HCT116 (cell line): ENCODE data around the gene RIMS4. TPM values are rescaled to one million over a fixed set of nuclear protein-coding genes. Genes with fewer than 3 reads are reported as not detected.

Experiments
- ATAC-seq: fragments of 200-7000 bp; cut with Tn5 transposase; 2 replicates; pipeline ENCODE4 v1.9.1; 2020; ENCODE audit warnings: mild to moderate bottlenecking, moderate library complexity
- BruUV-seq: library from RNA; stranded (reverse); fragments of 400-500 nt; replicated peaks from 2 replicates; lab custom pipeline; 2021; lab: Mats Ljungman, UMichigan
- CTCF ChIA-PET: fragments of 300-600 bp; sonication (Branson Sonifier 250); formaldehyde crosslinking; loops from one replicate; lab custom pipeline; 2021; ENCODE audit warnings: antibody characterized with exemption; lab: Charles Lee
- POLR2A ChIA-PET: fragments of 300-600, 350-600 bp; sonication (Branson Sonifier 250); formaldehyde crosslinking; loops from one replicate; lab custom pipeline; 2021; ENCODE audit warnings: antibody characterized with exemption; lab: Charles Lee
- RAD21 ChIA-PET, 2 experiments: fragments of 300-600 bp; sonication (Branson Sonifier 250); formaldehyde crosslinking; loops; one replicate each; lab custom pipeline; 2023; ENCODE audit warnings: low total read pairs in 2 of 2; ENCODE audit not compliant: uncharacterized antibody in 2 of 2, unreplicated experiment in 2 of 2, low non-redundant PET in 1 of 2; lab: Charles Lee
- DNase-seq: peaks from one replicate; pipeline ENCODE4 v3.0.0-alpha.2; 2010; ENCODE audit warnings: low read depth, low spot score
- H2AFZ ChIP-seq: fragments of 200-600 bp; shearing (Covaris generic), sonication (generic); 2 replicates; pipeline ENCODE4 v1.6.1; 2017; ENCODE audit warnings: low read depth, mixed run types, mixed read lengths, antibody characterized with exemption, low read length; ENCODE audit not compliant: poor library complexity, severe bottlenecking
- H3K27ac ChIP-seq: 2 replicates; pipeline ENCODE4 v1.5.1; 2012; ENCODE audit warnings: low read depth, low read length
- H3K27me3 ChIP-seq: fragments of 200-600 bp; sonication (generic); 2 replicates; pipeline ENCODE4 v1.6.1; 2016; ENCODE audit warnings: mixed run types, low read length, mixed read lengths; ENCODE audit not compliant: insufficient read depth
- H3K36me3 ChIP-seq, 2 experiments: fragments of 200-500 bp in 1 of 2; fragments of 200-600 bp in 1 of 2; sonication (Bioruptor generic) in 1 of 2; sonication (generic) in 1 of 2; 2 replicates each; pipeline versions ENCODE4 v1.5.1 to v1.6.1; 2014 to 2016; ENCODE audit warnings: low read length in 2 of 2, inconsistent platforms in 1 of 2, mixed read lengths in 1 of 2, mixed run types in 1 of 2; ENCODE audit not compliant: insufficient read depth in 2 of 2, control insufficient read depth in 1 of 2
- H3K4me1 ChIP-seq, 2 experiments: fragments of 200-600 bp in 1 of 2; sonication (generic) in 1 of 2; 2 replicates each; pipeline versions ENCODE4 v1.5.1 to v1.6.1; 2012 to 2017; ENCODE audit warnings: low read length in 2 of 2, inconsistent platforms in 1 of 2, mild to moderate bottlenecking in 1 of 2, mixed read lengths in 1 of 2, mixed run types in 1 of 2, moderate library complexity in 1 of 2; ENCODE audit not compliant: insufficient read depth in 2 of 2, control insufficient read depth in 1 of 2
- H3K4me2 ChIP-seq: fragments of 200-600 bp; sonication (generic); 2 replicates; pipeline ENCODE4 v1.6.1; 2017; ENCODE audit warnings: mixed run types, low read length, mixed read lengths
- H3K4me3 ChIP-seq, 2 experiments: fragments of 200-600 bp in 1 of 2; sonication (generic) in 1 of 2; replicated peaks in 1 of 2; 2 replicates each; pipeline ENCODE4 v1.5.1; 2011 to 2016; ENCODE audit warnings: low read length in 2 of 2, control low read depth in 1 of 2, low read depth in 1 of 2, mild to moderate bottlenecking in 1 of 2, mixed read lengths in 1 of 2, mixed run types in 1 of 2
- H3K79me2 ChIP-seq: fragments of 200-600 bp; sonication (generic); 2 replicates; pipeline ENCODE4 v1.6.1; 2017; ENCODE audit warnings: mild to moderate bottlenecking, mixed run types, low read length, moderate library complexity, mixed read lengths; ENCODE audit not compliant: insufficient read depth
- H3K9ac ChIP-seq: fragments of 200-600 bp; sonication (generic); 2 replicates; pipeline ENCODE4 v1.6.1; 2016; ENCODE audit warnings: low read length, mixed read lengths
- H3K9me2 ChIP-seq: fragments of 200-600 bp; sonication (generic), shearing (Covaris generic); 2 replicates; pipeline ENCODE4 v1.6.1; 2017; ENCODE audit warnings: mixed run types, mild to moderate bottlenecking, moderate library complexity; ENCODE audit not compliant: insufficient read depth
- H3K9me3 ChIP-seq, 2 experiments: fragments of 200-500 bp in 1 of 2; fragments of 200-600 bp in 1 of 2; sonication (Bioruptor generic) in 1 of 2; sonication (generic) in 1 of 2; 2 replicates each; pipeline ENCODE4 v1.6.1; 2014 to 2017; ENCODE audit warnings: low read length in 2 of 2, mixed read lengths in 2 of 2, inconsistent platforms in 1 of 2, low read depth in 1 of 2, mild to moderate bottlenecking in 1 of 2, mixed run types in 1 of 2, moderate library complexity in 1 of 2; ENCODE audit not compliant: control insufficient read depth in 1 of 2, insufficient read depth in 1 of 2
- H4K20me1 ChIP-seq: fragments of 200-600 bp; sonication (generic), shearing (Covaris generic); 2 replicates; pipeline ENCODE4 v1.6.1; 2017; ENCODE audit warnings: mixed run types, mild to moderate bottlenecking, moderate library complexity; ENCODE audit not compliant: insufficient read depth
- CEBPB ChIP-seq: IDR thresholded peaks from 2 replicates; pipeline ENCODE4 v1.6.1; 2012; ENCODE audit warnings: low read depth
- EZH2 ChIP-seq: fragments of 200-600 bp; sonication (generic); IDR thresholded peaks from 2 replicates; pipeline ENCODE4 v1.6.1; 2017; ENCODE audit warnings: antibody characterized with exemption, mixed run types
- FOSL1 ChIP-seq: IDR thresholded peaks from 2 replicates; pipeline ENCODE4 v1.6.1; 2012; ENCODE audit warnings: low read depth
- SRF ChIP-seq: IDR thresholded peaks from 2 replicates; pipeline ENCODE4 v1.6.1; 2012; ENCODE audit warnings: low read depth
- TCF7L2 ChIP-seq: IDR thresholded peaks from 2 replicates; pipeline ENCODE4 v1.7.0; 2011; ENCODE audit warnings: borderline replicate concordance, inconsistent platforms; ENCODE audit not compliant: insufficient read depth, insufficient read length; ENCODE audit errors: extremely low read depth
- YY1 ChIP-seq: IDR thresholded peaks from 2 replicates; pipeline ENCODE4 v1.6.1; 2011; ENCODE audit warnings: low read length, low read depth, moderate library complexity, mild to moderate bottlenecking; ENCODE audit not compliant: insufficient replicate concordance; ENCODE audit errors: extremely low read depth
- ZFX ChIP-seq: fragments of 450-650 bp; IDR thresholded peaks from 2 replicates; pipeline ENCODE4 v1.6.1; 2017
- ZNF274 ChIP-seq: fragments of 200-500 bp; sonication (Bioruptor generic); IDR thresholded peaks from 2 replicates; pipeline ENCODE4 v1.6.1; 2014; ENCODE audit warnings: mild to moderate bottlenecking, low read depth, low read length, inconsistent platforms
- intact Hi-C: fragments of 100-400 bp; cut with micrococcal nuclease; formaldehyde crosslinking; loops from 2 replicates; pipeline ENCODE4 v1.10.0; 2022
- total RNA-seq: library from RNA; stranded (reverse); gene quantifications from one replicate; pipeline ENCODE4 v1.2.1, GENCODE V29; 2021; ENCODE audit not compliant: unreplicated experiment
- TF ChIP-seq, protein P1 (sequence below), 3 experiments: fragments of 200-600 bp in 1 of 3; sonication (generic) in 1 of 3; IDR thresholded peaks in 2 of 3; conservative IDR thresholded peaks in 1 of 3; 2 replicates each; pipeline ENCODE4 v1.5.1; 2012 to 2017; ENCODE audit warnings: low read depth in 2 of 3, low read length in 2 of 3, antibody characterized with exemption in 1 of 3, borderline replicate concordance in 1 of 3, control low read depth in 1 of 3, mild to moderate bottlenecking in 1 of 3, mixed read lengths in 1 of 3, mixed run types in 1 of 3, moderate library complexity in 1 of 3; ENCODE audit not compliant: insufficient read depth in 1 of 3
- TF ChIP-seq, protein P2 (sequence below): IDR thresholded peaks from 2 replicates; pipeline ENCODE4 v1.6.1; 2012

RIMS4 gene
- total RNA-seq, 1 experiment from 2014 or later = 0.05 TPM

- CTCF ChIA-PET = no interaction called here
Observed at GRCh38 chr20:44830523-44830922, 20.2 kb upstream of the RIMS4 start.

DNA sequence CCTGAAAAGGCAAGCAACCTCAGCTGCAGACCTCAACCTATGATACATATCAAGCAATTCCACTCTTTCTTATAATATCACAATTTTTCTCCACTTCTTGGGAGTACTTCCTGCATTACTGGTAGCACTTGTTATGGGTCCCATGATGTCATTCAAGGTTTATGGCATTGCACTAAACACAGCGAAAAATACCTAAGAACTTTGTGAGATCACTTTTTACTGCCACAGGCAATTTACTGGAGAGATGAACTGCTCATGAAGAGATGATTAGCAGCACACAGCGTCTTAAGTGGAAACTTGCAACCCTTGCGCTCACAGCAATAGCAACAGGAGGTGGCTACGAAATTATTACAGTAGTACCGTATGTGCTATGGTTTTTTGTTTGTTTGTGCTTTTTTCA is 19.3 kb upstream of the RIMS4 start:
- Histone ChIP-seq H3K4me1 (no peaks in the 10 kb centered on the region), H3K4me2 (no peak overlapping the region), H3K27ac (no peak overlapping the region), H3K27me3 (peaks cover 27% of the 10 kb centered on the region), H3K36me3 (no peaks in the 10 kb centered on the region), H3K4me3 (no peak overlapping the region), H2AFZ (no peak overlapping the region), H3K9me2 (no peaks in the 10 kb centered on the region), H4K20me1 (no peaks in the 10 kb centered on the region), H3K9me3 (no peaks in the 10 kb centered on the region), H3K9ac (no peak overlapping the region), H3K79me2 (no peaks in the 10 kb centered on the region)
- ATAC-seq = no peak
- ChIA-PET CTCF (no interaction called here), RAD21 (no interaction called here), POLR2A (no interaction called here)
- DNase-seq = no peak
- TF ChIP-seq ZNF274 = no peak
- TF ChIP-seq, protein P1, sequence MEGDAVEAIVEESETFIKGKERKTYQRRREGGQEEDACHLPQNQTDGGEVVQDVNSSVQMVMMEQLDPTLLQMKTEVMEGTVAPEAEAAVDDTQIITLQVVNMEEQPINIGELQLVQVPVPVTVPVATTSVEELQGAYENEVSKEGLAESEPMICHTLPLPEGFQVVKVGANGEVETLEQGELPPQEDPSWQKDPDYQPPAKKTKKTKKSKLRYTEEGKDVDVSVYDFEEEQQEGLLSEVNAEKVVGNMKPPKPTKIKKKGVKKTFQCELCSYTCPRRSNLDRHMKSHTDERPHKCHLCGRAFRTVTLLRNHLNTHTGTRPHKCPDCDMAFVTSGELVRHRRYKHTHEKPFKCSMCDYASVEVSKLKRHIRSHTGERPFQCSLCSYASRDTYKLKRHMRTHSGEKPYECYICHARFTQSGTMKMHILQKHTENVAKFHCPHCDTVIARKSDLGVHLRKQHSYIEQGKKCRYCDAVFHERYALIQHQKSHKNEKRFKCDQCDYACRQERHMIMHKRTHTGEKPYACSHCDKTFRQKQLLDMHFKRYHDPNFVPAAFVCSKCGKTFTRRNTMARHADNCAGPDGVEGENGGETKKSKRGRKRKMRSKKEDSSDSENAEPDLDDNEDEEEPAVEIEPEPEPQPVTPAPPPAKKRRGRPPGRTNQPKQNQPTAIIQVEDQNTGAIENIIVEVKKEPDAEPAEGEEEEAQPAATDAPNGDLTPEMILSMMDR (IDR thresholded peaks at IDR 0.05 in 2 of 3, conservative IDR thresholded peaks at IDR 0.05 in 1 of 3; ENCODE audit: borderline replicate concordance in 1 of 3, insufficient read depth in 1 of 3, low read depth in 2 of 3, low read length in 2 of 3) = no peak
- no peak for TF ChIP-seq YY1
- no peak for TF ChIP-seq CEBPB
- TF ChIP-seq SRF = no peak
- TF ChIP-seq FOSL1 = no peak
- TF ChIP-seq EZH2 = no peak
- no peak for TF ChIP-seq TCF7L2
- TF ChIP-seq, protein P2, sequence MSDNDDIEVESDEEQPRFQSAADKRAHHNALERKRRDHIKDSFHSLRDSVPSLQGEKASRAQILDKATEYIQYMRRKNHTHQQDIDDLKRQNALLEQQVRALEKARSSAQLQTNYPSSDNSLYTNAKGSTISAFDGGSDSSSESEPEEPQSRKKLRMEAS = no peak
- BruUV-seq = no TSS peak
- intact Hi-C loops = no loop called here

More at GRCh38 chr20:44830523-44830922, 20.2 kb upstream of the RIMS4 start:
- H2AFZ ChIP-seq = no peak overlapping the region
- ChIA-PET RAD21 (no interaction called here), POLR2A (no interaction called here)
- H3K4me2 ChIP-seq = no peak overlapping the region
- H3K9me3 ChIP-seq = no peaks in the 10 kb centered on the region
- peaks cover 27% of the 10 kb centered on the region for H3K27me3 ChIP-seq
- no peaks in the 10 kb centered on the region for H3K36me3 ChIP-seq
- H3K4me1 ChIP-seq = no peaks in the 10 kb centered on the region
- no peak for TF ChIP-seq ZFX
- H4K20me1 ChIP-seq = no peaks in the 10 kb centered on the region
- no peak for ATAC-seq
- H3K9me2 ChIP-seq = no peaks in the 10 kb centered on the region
- H3K4me3 ChIP-seq = no peak overlapping the region
- intact Hi-C loops = no loop called here
- H3K27ac ChIP-seq = no peak overlapping the region
- H3K79me2 ChIP-seq = no peaks in the 10 kb centered on the region
- no peak for DNase-seq
- no TSS peak for BruUV-seq
- no peak overlapping the region for H3K9ac ChIP-seq
